Measurements from ENCODE around the gene IFIT1B. TPM values are rescaled to one million over a fixed set of nuclear protein-coding genes. Genes with fewer than 3 reads are reported as not detected.

IFIT1B gene
- total RNA-seq, 1 donor from 2014 or later = not detected

- peak; percentile 55 for TF ChIP-seq CTCF (IDR thresholded peaks at IDR 0.05)
- Histone ChIP-seq H3K27ac (no peak overlapping the region), H3K9me3 (no peaks in the 10 kb centered on the region), H3K4me3 (no peak overlapping the region), H3K4me1 (peaks cover 19% of the 10 kb centered on the region), H3K27me3 (no peaks in the 10 kb centered on the region), H3K36me3 (no peaks in the 10 kb centered on the region)
- DNase-seq (no peak), ATAC-seq (peak; percentile 64)
- intact Hi-C loops (cut with DNase I) = no loop called here
These were observed 8.4 kb upstream of the IFIT1B start for GRCh38 chr10:89369156-89370105.

GRCh38 chr10:89371079-89371478 is 6.8 kb upstream of the IFIT1B start:
- intact Hi-C loops (cut with DNase I) = no loop called here

GRCh38 chr10:89371987-89372386 is 5.9 kb upstream of the IFIT1B start:
- Histone ChIP-seq H3K36me3 (no peaks in the 10 kb centered on the region), H3K4me1 (peaks cover 25% of the 10 kb centered on the region), H3K27ac (no peak overlapping the region), H3K9me3 (no peaks in the 10 kb centered on the region), H3K4me3 (no peak overlapping the region), H3K27me3 (no peaks in the 10 kb centered on the region)
- ATAC-seq = no peak
- intact Hi-C loops (cut with DNase I) = no loop called here
- TF ChIP-seq CTCF (IDR thresholded peaks at IDR 0.05) = no peak
- DNase-seq = no peak

More at GRCh38 chr10:89371079-89371478, 6.8 kb upstream of the IFIT1B start:
- DNase-seq = no peak
- Histone ChIP-seq H3K36me3 (no peaks in the 10 kb centered on the region), H3K4me3 (no peak overlapping the region), H3K9me3 (no peaks in the 10 kb centered on the region), H3K27ac (no peak overlapping the region), H3K4me1 (peaks cover 25% of the 10 kb centered on the region), H3K27me3 (no peaks in the 10 kb centered on the region)
- no peak for ATAC-seq
- TF ChIP-seq CTCF (IDR thresholded peaks at IDR 0.05) = no peak

GRCh38 chr10:89373916-89374711 is 3.7 kb upstream of the IFIT1B start:
- Histone ChIP-seq H3K27me3 (no peaks in the 10 kb centered on the region), H3K4me3 (peak overlapping the region; percentile 2), H3K9me3 (no peaks in the 10 kb centered on the region), H3K36me3 (no peaks in the 10 kb centered on the region), H3K4me1 (peaks cover 15% of the 10 kb centered on the region), H3K27ac (peak overlapping the region; percentile 71)
- TF ChIP-seq CTCF (IDR thresholded peaks at IDR 0.05) = no peak
- no peak for DNase-seq
- intact Hi-C loops (cut with DNase I) = no loop called here
- ATAC-seq = peak; percentile 95

GRCh38 chr10:89374713-89375141 is 3.1 kb upstream of the IFIT1B start:
- Histone ChIP-seq H3K4me1 (peaks cover 15% of the 10 kb centered on the region), H3K27ac (peak overlapping the region; percentile 71), H3K9me3 (no peaks in the 10 kb centered on the region), H3K36me3 (no peaks in the 10 kb centered on the region), H3K27me3 (no peaks in the 10 kb centered on the region), H3K4me3 (no peak overlapping the region)
- no peak for TF ChIP-seq CTCF (IDR thresholded peaks at IDR 0.05)
- intact Hi-C loops (cut with DNase I) = no loop called here
- no peak for DNase-seq
- ATAC-seq = peak; percentile 37
